Liver (tissue), 9 donors: Measurements from ENCODE around the gene MYO5C. TPM values are rescaled to one million over a fixed set of nuclear protein-coding genes. Genes with fewer than 3 reads are reported as not detected.

Source experiments
- DNase-seq: peaks from one replicate; pipeline ENCODE4 v3.0.0-alpha.2; 2017; ENCODE audit warnings: low spot score
- H3K27ac ChIP-seq, 2 donors: one replicate each; pipeline ENCODE4 v1.7.0; 2013; ENCODE audit warnings: inconsistent platforms in 2 of 2, low read length in 2 of 2, control low read depth in 1 of 2, low read depth in 1 of 2, mild to moderate bottlenecking in 1 of 2
- H3K27me3 ChIP-seq, 4 donors: one replicate each; pipeline versions ENCODE4 v1.6.1 to v1.7.0; 2013; ENCODE audit warnings: low read length in 3 of 4, inconsistent platforms in 1 of 4, mild to moderate bottlenecking in 1 of 4, moderate library complexity in 1 of 4; ENCODE audit not compliant: control insufficient read depth in 4 of 4, insufficient read depth in 4 of 4
- H3K36me3 ChIP-seq, 4 donors: one replicate each; pipeline versions ENCODE4 v1.6.1 to v1.7.0; 2013; ENCODE audit warnings: low read length in 3 of 4, mild to moderate bottlenecking in 3 of 4, low read depth in 1 of 4, moderate library complexity in 1 of 4; ENCODE audit not compliant: control insufficient read depth in 4 of 4, insufficient read depth in 3 of 4
- H3K4me1 ChIP-seq, 4 donors: one replicate each; pipeline versions ENCODE4 v1.6.1 to v1.7.0; 2013; ENCODE audit warnings: low read length in 3 of 4, mild to moderate bottlenecking in 3 of 4, moderate library complexity in 1 of 4; ENCODE audit not compliant: control insufficient read depth in 4 of 4, insufficient read depth in 4 of 4
- H3K4me3 ChIP-seq, 3 donors: one replicate each; pipeline versions ENCODE4 v1.6.1 to v1.7.0; 2013; ENCODE audit warnings: low read length in 3 of 3, control low read depth in 1 of 3, low read depth in 1 of 3, mild to moderate bottlenecking in 1 of 3
- H3K9ac ChIP-seq, 2 donors: one replicate each; pipeline ENCODE4 v1.7.0; 2013; ENCODE audit warnings: low read length in 2 of 2, mild to moderate bottlenecking in 2 of 2, moderate library complexity in 2 of 2, control low read depth in 1 of 2, low read depth in 1 of 2
- H3K9me3 ChIP-seq, 4 donors: one replicate each; pipeline versions ENCODE4 v1.6.1 to v1.7.0; 2013; ENCODE audit warnings: low read length in 3 of 4; ENCODE audit not compliant: control insufficient read depth in 4 of 4
- ATF3 ChIP-seq: IDR thresholded peaks from 2 replicates; pipeline ENCODE4 v1.6.1; 2016; ENCODE audit warnings: antibody characterized with exemption
- CTCF ChIP-seq: fragments of 150-350 bp; IDR thresholded peaks from 2 replicates; pipeline ENCODE4 v1.5.1; 2017; ENCODE audit warnings: improper control_type of control experiment, low read depth, low read length; ENCODE audit not compliant: missing input control
- EGR1 ChIP-seq, 2 donors: IDR thresholded peaks; 2 replicates each; pipeline ENCODE4 v1.6.1; 2016 to 2018; ENCODE audit warnings: antibody characterized with exemption in 2 of 2, low read depth in 2 of 2
- FOXA1 ChIP-seq: IDR thresholded peaks from 2 replicates; pipeline ENCODE4 v1.6.1; 2016; ENCODE audit warnings: antibody characterized with exemption
- FOXA2 ChIP-seq: IDR thresholded peaks from 2 replicates; pipeline ENCODE4 v1.6.1; 2016; ENCODE audit warnings: antibody characterized with exemption
- GABPA ChIP-seq, 2 donors: IDR thresholded peaks in 1 of 2; conservative IDR thresholded peaks in 1 of 2; 2 replicates each; pipeline ENCODE4 v1.6.1; 2016; ENCODE audit warnings: antibody characterized with exemption in 2 of 2, mild to moderate bottlenecking in 1 of 2, moderate library complexity in 1 of 2
- HNF4A ChIP-seq, 2 donors: conservative IDR thresholded peaks; 2 replicates each; pipeline ENCODE4 v1.6.1; 2016; ENCODE audit warnings: antibody characterized with exemption in 2 of 2, mild to moderate bottlenecking in 2 of 2
- HNF4G ChIP-seq: IDR thresholded peaks from 2 replicates; pipeline ENCODE4 v1.6.1; 2016; ENCODE audit warnings: antibody characterized with exemption
- JUND ChIP-seq, 2 donors: IDR thresholded peaks; 2 replicates each; pipeline ENCODE4 v1.6.1; 2016; ENCODE audit warnings: antibody characterized with exemption in 2 of 2
- MAX ChIP-seq: IDR thresholded peaks from 2 replicates; pipeline ENCODE4 v1.6.1; 2016; ENCODE audit warnings: antibody characterized with exemption
- NR2F2 ChIP-seq: IDR thresholded peaks from 2 replicates; pipeline ENCODE4 v1.6.1; 2016; ENCODE audit warnings: antibody characterized with exemption
- RAD21 ChIP-seq, 2 donors: IDR thresholded peaks; 2 replicates each; pipeline ENCODE4 v1.6.1; 2016; ENCODE audit warnings: antibody characterized with exemption in 2 of 2, mild to moderate bottlenecking in 2 of 2
- RXRA ChIP-seq, 2 donors: IDR thresholded peaks; 2 replicates each; pipeline ENCODE4 v1.6.1; 2017 to 2018; ENCODE audit warnings: antibody characterized with exemption in 2 of 2, mild to moderate bottlenecking in 1 of 2
- TAF1 ChIP-seq: conservative IDR thresholded peaks from 2 replicates; pipeline ENCODE4 v1.6.1; 2016; ENCODE audit warnings: antibody characterized with exemption, mild to moderate bottlenecking
- ZBTB33 ChIP-seq: IDR thresholded peaks from 2 replicates; pipeline ENCODE4 v1.6.1; 2016; ENCODE audit warnings: antibody characterized with exemption
- WGBS: extraction: QIAGEN DNeasy Blood & Tissue Kit; methylation state at CpG from one replicate; pipeline ENCODE4 v1.1.7; 2013; 5-methylcytosine and 5-hydroxymethylcytosine counted together
- polyA plus RNA-seq, 2 donors: library from polyadenylated mRNA; stranded (reverse) in 1 of 2; unstranded in 1 of 2; fragments of 200-250 nt in 1 of 2; fragments of >200 nt in 1 of 2; fragmentation: Nextera tagmentation in 1 of 2; extraction: Ambion mirVana in 1 of 2; gene quantifications; one replicate each; pipeline versions ENCODE4 v1.2.1 to v1.2.3, GENCODE V29; 2013 to 2015
- total RNA-seq, 2 donors: library from RNA; depleted of rRNA; stranded (reverse); fragments of >200 nt; gene quantifications; one replicate each; pipeline ENCODE4 v1.2.3, GENCODE V29; 2014
- donor health status: healthy.
- donor health status: healthy.
- donor health status: healthy.
- donor health status: healthy.
- donor health status: healthy.

Gene MYO5C
- total and polyA plus RNA-seq, 4 donors = 1.9 to 8.6 (median 3.0) TPM

- no peak overlapping the region for H3K27ac ChIP-seq
- no peaks in the 10 kb centered on the region for H3K9me3 ChIP-seq
- H3K4me3 ChIP-seq = no peak overlapping the region
- DNase-seq = no peak
- no peaks in the 10 kb centered on the region for H3K27me3 ChIP-seq
- no peak for TF ChIP-seq HNF4A (conservative IDR thresholded peaks at IDR 0.05)
- no peak for TF ChIP-seq RAD21 (IDR thresholded peaks at IDR 0.05)
- TF ChIP-seq HNF4G = no peak
- no peak for TF ChIP-seq ZBTB33
- no peak for TF ChIP-seq FOXA1
- no peak for TF ChIP-seq FOXA2
- no peak for TF ChIP-seq RXRA (IDR thresholded peaks at IDR 0.05)
- TF ChIP-seq NR2F2 = no peak
- no peak for TF ChIP-seq GABPA (IDR thresholded peaks at IDR 0.05 in 1 of 2, conservative IDR thresholded peaks at IDR 0.05 in 1 of 2)
- TF ChIP-seq TAF1 = no peak
- no peak for TF ChIP-seq ATF3
- TF ChIP-seq MAX = no peak
- TF ChIP-seq JUND (IDR thresholded peaks at IDR 0.05) = no peak
- TF ChIP-seq CTCF = no peak
- no peaks in the 10 kb centered on the region for H3K4me1 ChIP-seq
- H3K9ac ChIP-seq = no peak overlapping the region
- H3K36me3 ChIP-seq = peaks cover 0 to 6% (median 0%) of the 10 kb centered on the region in 4 donors
- 66% methylated on average over 6 of the region's 6 CpGs for WGBS
Observed at GRCh38 chr15:52255935-52256334, 39.7 kb downstream of the MYO5C start.

- Histone ChIP-seq H3K4me1 (no peaks in the 10 kb centered on the region), H3K27ac (no peak overlapping the region), H3K9ac (no peak overlapping the region), H3K4me3 (no peak overlapping the region), H3K9me3 (no peaks in the 10 kb centered on the region), H3K27me3 (no peaks in the 10 kb centered on the region), H3K36me3 (peaks cover 0 to 6% (median 0%) of the 10 kb centered on the region in 4 donors)
- TF ChIP-seq GABPA (IDR thresholded peaks at IDR 0.05 in 1 of 2, conservative IDR thresholded peaks at IDR 0.05 in 1 of 2) (no peak), HNF4G (no peak), EGR1 (IDR thresholded peaks at IDR 0.05; ENCODE audit: low read depth in 2 of 2) (no peak), ATF3 (no peak)
- WGBS = 84% methylated on average over 1 of the region's 1 CpG
- DNase-seq = no peak
Observed at GRCh38 chr15:52255008-52255407, 40.6 kb downstream of the MYO5C start.
